ENCODE data around the gene KRTAP4-3.

KRTAP4-3 gene

GRCh38 chr17:41168121-41168520 is at the start of gene KRTAP4-3:
KRTAP4-3 (minus strand) TSS chr17:41168221; CDS start chr17:41168172, 49 bp downstream.
- no peak for TF ChIP-seq CTCF (IDR thresholded peaks at IDR 0.05)

GRCh38 chr17:41215681-41216080 is 47.7 kb upstream of the KRTAP4-3 start:
- no peak for TF ChIP-seq CTCF (IDR thresholded peaks at IDR 0.05)

DNA sequence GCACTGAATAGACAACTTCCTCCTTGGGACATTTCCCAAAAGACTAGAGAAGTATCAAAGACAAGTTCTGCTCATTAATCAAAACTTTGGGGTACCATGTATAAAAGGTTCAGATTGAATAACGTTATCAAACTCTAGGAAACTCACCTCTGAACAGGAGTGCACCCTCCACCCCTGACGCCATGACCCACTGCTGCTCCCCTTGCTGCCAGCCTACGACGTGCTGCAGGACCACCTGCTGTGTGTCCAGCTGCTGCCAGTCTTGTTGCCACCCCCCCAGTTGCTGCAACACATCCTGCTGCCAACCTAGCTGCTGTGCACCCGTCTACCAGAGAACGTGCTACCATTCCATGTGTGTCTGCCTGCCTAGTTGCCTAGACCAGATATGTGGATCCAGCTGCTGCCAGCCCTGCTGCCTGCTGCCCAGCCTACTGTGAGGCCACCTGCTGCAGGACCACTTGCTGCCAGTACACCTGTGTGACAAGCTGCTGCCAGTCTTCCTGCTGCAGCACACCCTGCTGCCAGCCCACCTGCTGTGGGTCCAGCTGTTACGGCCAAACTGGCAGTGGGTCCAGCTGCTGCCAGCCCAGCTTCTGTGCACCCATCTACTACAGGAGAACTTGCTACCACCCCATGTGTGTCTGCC is 44.6 kb upstream of the KRTAP4-3 start:
- TF ChIP-seq CTCF (IDR thresholded peaks at IDR 0.05) = no peak

DNA sequence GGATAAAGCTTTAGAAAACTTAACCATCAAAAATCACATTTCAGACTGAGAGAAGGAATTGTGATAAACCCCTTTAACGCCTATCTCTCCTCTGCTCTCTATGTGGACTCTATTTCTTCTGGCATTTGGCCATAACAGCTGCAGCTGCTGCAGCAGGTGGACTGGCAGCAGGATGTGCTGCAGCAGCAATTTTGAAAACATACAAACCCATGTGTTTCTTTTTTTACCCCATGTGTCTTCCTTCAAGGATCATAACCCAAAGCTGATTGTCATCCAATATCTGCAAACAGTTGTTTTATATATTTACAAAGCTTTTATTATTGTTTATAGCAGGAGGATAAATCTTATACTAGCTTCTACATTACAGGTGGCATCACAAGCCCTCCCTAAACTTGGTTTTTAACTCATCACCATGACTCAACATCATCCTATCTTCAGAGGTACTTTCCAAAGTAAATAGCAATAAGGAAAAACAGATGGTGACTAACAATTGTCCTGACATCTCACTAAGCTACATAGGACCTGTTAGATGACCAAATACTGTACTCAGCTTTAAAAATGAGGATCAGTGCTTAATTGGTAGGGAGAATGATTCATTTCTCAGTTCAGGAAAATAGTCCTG is 43.9 kb upstream of the KRTAP4-3 start:
- no peak for TF ChIP-seq CTCF (IDR thresholded peaks at IDR 0.05)

DNA sequence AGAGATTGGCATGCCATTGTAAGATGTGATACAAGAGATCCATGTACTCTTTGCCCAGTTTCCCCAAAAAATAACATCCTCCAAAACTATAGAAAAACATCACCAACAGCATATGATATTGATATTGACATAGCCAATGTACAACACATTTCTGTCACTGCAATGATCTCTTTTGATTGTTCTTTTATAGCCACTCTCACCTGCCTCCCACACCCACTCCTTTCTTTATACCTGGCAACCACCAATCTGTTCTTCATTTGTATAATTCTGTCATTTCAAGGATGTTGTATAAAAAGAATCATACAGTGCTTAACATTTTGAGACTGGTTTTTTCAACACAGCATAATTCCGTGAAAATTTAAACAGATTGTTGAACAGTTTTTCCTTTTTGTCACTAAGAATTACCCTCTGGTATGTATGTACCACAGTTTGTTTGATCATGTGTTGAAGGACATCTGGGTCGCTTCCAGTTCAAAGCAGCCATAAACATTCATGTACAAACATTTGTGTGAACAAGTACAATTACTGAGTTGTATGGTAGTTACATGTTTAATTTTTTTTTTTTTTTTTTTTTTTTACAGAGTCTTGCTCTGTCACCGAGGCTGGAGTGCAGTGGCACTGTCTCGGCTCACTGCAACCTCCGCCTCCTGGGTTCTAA is 31.5 kb upstream of the KRTAP4-3 start:
- no peak for TF ChIP-seq CTCF (IDR thresholded peaks at IDR 0.05)

GRCh38 chr17:41196068-41196467 is 28.0 kb upstream of the KRTAP4-3 start:
- no peak for TF ChIP-seq CTCF (IDR thresholded peaks at IDR 0.05)

- TF ChIP-seq CTCF (IDR thresholded peaks at IDR 0.05) = no peak
Observed at GRCh38 chr17:41190328-41190727, 22.3 kb upstream of the KRTAP4-3 start.

Measured in LNCAP (cell line).